ENCODE measurements around the gene KCTD16.

GRCh38 chr5:144128844-144129243 lies 41.8 kb upstream of the KCTD16 start:
- TF ChIP-seq, protein P1, sequence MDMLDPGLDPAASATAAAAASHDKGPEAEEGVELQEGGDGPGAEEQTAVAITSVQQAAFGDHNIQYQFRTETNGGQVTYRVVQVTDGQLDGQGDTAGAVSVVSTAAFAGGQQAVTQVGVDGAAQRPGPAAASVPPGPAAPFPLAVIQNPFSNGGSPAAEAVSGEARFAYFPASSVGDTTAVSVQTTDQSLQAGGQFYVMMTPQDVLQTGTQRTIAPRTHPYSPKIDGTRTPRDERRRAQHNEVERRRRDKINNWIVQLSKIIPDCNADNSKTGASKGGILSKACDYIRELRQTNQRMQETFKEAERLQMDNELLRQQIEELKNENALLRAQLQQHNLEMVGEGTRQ (IDR thresholded peaks at IDR 0.05; ENCODE audit: borderline replicate concordance, low read depth, low read length) = no peak
- TF ChIP-seq SMC3 (IDR thresholded peaks at IDR 0.05; ENCODE audit: low read depth, low read length) = no peak
- no peak for TF ChIP-seq POLR2AphosphoS5 (IDR thresholded peaks at IDR 0.05; ENCODE audit: low read depth, low read length)
- no peak for TF ChIP-seq TEAD4 (IDR thresholded peaks at IDR 0.05; ENCODE audit: borderline replicate concordance, insufficient read depth)
- no peak for TF ChIP-seq CTCF (IDR thresholded peaks at IDR 0.05)
- TF ChIP-seq JUND (IDR thresholded peaks at IDR 0.05) = no peak
- no peak for TF ChIP-seq TCF12 (IDR thresholded peaks at IDR 0.05)

Measured in SK-N-SH (cell line).